Activated CD8-positive, alpha-beta memory T cell treated with anti-CD3 and anti-CD28 coated beads, Interleukin-2, amount 50 U/mL, for 24 hours (primary cell): ENCODE data around the gene RSPH3.

ENCODE experiments used
- DNase-seq: peaks from one replicate; pipeline ENCODE4 v3.0.0-alpha.2; 2020; ENCODE audit errors: extremely low read depth

RSPH3 gene

GRCh38 chr6:158933079-158933595 lies 66.9 kb downstream of the RSPH3 start:
- DNase-seq: no peak

- DNase-seq: no peak
These were observed 71.9 kb downstream of the RSPH3 start for GRCh38 chr6:158928068-158928467.

GRCh38 chr6:158926414-158926813 lies 73.6 kb downstream of the RSPH3 start:
- no peak for DNase-seq

GRCh38 chr6:158924499-158925455 lies 75.2 kb downstream of the RSPH3 start:
- DNase-seq: no peak

- no peak for DNase-seq
These were observed 76.0 kb downstream of the RSPH3 start for GRCh38 chr6:158923805-158924498.
